GM12865 (cell line): Measurements from ENCODE around the gene LRRC59.

Experiments used
- DNase-seq: peaks from one replicate; pipeline ENCODE4 v3.0.0; 2010; ENCODE audit warnings: low read depth
- H3K4me3 ChIP-seq: 2 replicates; pipeline ENCODE4 v1.5.1; 2011; ENCODE audit warnings: mild to moderate bottlenecking, low read depth, low read length, control low read depth
- TF ChIP-seq, protein P1 (sequence below): IDR thresholded peaks from 2 replicates; pipeline ENCODE4 v1.5.1; 2011; ENCODE audit warnings: low read length, control low read depth, low read depth, inconsistent platforms; ENCODE audit not compliant: insufficient read depth; ENCODE audit errors: missing control alignments

Gene LRRC59

DNA sequence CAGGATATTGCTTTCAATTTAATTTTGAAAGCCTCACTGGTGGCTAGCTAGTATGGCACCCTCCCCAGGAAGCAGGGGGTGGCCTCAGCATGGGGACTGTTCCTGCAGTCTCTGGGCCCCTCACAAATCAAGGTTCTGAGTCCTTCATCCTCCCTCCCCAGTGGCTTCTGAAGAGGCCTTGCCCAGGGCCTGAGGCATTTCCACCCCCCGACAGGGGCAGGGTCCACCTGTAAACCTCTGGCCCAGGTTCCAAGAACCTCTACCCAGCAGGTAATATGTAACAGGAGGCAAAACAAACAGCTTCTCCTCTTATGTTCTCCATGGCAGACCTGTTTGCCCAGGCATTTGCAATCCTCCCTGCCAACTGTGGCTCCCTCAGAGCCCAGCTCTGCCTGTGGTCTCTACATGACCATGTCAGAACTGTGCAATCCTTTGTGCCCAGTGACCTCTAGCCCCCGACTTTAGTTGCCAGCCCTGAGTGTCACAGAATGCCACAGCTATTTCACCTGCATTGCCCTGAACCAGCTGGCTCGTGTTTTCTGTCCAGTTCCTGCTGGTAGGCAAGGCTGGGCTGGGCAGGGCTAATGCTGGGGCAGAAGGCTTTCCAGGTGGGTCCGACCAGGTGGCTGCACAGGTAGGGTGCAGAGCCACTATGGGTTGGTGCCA, 43.0 kb upstream of the LRRC59 start:
- TF ChIP-seq, protein P1, sequence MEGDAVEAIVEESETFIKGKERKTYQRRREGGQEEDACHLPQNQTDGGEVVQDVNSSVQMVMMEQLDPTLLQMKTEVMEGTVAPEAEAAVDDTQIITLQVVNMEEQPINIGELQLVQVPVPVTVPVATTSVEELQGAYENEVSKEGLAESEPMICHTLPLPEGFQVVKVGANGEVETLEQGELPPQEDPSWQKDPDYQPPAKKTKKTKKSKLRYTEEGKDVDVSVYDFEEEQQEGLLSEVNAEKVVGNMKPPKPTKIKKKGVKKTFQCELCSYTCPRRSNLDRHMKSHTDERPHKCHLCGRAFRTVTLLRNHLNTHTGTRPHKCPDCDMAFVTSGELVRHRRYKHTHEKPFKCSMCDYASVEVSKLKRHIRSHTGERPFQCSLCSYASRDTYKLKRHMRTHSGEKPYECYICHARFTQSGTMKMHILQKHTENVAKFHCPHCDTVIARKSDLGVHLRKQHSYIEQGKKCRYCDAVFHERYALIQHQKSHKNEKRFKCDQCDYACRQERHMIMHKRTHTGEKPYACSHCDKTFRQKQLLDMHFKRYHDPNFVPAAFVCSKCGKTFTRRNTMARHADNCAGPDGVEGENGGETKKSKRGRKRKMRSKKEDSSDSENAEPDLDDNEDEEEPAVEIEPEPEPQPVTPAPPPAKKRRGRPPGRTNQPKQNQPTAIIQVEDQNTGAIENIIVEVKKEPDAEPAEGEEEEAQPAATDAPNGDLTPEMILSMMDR = no peak
- DNase-seq = no peak
- H3K4me3 ChIP-seq = no peak overlapping the region

DNA sequence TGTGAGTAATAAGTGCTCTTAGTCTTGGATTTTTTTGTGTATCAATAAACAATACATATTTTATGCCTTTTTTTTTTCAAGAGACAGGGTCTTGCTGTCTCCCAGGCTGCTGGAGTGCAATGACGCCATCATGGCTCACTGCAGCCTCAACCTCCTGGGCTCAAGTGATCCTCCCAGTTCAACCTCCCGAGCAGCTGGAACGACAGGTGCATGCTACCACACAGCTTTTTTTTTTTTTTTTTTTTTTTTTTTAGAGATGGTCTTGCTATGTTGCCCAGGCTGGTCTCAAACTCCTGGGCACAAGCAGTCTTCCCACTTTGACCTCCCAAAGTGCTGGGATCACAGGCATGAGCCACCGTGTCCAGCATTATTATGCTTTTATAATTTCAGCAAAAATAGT, 41.7 kb upstream of the LRRC59 start:
- TF ChIP-seq, protein P1 = no peak
- DNase-seq = no peak
- no peak overlapping the region for H3K4me3 ChIP-seq

DNA sequence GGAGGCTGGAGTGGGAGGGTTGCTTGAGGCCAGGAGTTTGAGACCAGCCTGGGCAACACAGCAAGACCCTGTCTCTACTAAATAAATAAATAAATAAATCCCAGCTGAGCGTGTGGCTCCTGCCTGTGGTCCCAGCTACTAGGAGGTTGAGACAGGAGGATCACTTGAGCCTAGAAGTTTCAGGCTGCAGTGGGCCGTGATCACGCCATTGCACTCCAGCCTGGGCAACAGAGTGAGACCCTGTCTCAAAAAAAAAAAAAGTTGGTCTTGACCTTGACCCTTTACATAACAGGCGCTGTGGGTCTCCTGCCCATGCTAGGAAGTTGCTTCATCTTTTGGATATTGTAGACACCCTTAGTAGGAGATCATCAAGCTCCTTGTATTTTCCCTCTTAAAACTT, 40.1 kb upstream of the LRRC59 start:
- DNase-seq = no peak
- TF ChIP-seq, protein P1 = no peak
- no peak overlapping the region for H3K4me3 ChIP-seq

DNA sequence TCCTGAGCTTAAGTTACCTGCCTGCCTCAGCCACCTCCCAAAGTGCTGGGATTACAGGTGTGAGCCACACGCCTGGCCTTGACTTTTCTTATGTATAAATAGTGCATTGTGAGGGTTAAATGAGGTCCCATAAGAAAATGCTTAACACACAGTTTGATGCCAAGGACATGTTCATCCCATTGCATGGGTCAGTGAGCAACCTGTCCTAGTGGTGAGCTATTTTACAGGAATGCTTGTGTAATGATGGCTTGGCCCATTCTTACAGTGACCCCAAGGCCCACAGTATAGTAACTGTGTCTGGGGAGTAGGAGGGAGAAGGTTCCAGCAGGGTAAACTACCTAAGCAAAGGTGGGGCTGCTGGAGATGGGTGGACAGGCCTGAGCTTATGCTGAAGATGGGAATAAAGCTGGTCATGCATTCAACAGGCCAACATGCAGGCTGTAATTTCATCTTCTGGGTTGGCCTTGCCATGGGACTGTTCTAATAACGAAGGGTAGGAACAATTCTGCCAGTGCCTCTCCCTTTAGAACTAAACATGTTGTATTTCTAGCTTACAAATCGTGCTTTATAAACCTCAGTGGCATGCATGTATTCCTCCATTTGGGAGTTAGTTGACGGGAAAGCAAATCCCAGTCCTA, 34.9 kb upstream of the LRRC59 start:
- TF ChIP-seq, protein P1 = no peak
- no peak for DNase-seq
- no peak overlapping the region for H3K4me3 ChIP-seq

DNA sequence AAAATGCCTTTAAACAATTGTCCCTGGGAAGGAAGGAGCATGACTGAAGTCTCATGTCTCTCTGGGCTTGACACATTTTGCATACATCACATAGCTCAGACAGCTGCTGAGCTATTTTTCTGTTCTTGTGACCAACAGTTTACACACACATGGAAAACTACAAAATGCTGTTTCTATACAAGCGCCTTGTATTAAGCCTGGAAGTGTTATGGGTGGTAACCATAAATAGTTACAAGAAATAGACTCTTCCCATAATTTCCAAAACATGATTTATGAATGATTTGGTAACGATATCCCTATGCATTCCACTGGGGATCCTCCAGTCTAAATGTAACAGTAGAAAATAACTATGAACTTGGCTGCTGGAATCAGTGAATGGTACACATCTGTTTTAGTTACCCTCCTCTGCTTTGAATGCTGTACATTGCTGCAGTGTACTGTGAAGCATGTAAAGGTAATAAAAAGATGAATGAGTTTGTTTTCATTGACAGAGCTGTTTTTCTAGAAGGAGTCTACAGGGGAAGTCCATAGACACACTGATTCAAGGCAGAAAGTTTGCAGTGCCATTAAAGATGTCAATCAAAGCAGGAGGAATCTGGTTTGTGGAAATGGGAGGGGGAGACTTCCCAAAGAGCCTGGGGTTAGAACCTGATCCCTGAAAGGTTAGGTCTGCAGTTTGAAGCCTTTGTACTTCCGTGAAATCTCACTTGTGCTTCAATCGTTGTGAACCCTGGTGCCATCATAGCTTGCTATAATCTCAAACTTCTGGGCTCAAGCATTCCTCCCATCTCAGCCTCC, 33.7 kb upstream of the LRRC59 start:
- DNase-seq = no peak
- TF ChIP-seq, protein P1 = no peak
- H3K4me3 ChIP-seq = no peak overlapping the region

DNA sequence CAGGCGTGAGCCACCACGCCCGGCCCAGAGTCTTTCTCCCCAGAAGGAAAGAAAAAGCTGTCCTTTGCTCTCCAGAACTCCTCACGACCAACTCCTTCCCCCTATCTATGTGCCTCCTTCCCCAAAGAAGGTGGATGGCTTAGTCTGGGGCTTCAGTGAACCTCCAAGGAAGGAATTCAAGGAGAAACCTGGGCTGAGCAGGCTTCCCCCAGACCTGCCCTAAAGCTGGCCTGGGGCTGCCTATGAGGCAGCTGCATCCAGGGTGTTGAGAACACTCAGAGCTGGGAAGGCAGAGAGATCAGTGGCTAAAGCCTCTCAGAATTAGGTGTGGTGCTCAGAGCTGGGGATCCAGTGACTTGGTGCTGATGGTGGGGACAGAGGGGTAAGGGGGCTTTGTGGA, 32.5 kb upstream of the LRRC59 start:
- H3K4me3 ChIP-seq = no peak overlapping the region
- DNase-seq = no peak
- TF ChIP-seq, protein P1 = no peak
